ENCODE measurements around the gene MYO10.

MYO10 gene

DNA sequence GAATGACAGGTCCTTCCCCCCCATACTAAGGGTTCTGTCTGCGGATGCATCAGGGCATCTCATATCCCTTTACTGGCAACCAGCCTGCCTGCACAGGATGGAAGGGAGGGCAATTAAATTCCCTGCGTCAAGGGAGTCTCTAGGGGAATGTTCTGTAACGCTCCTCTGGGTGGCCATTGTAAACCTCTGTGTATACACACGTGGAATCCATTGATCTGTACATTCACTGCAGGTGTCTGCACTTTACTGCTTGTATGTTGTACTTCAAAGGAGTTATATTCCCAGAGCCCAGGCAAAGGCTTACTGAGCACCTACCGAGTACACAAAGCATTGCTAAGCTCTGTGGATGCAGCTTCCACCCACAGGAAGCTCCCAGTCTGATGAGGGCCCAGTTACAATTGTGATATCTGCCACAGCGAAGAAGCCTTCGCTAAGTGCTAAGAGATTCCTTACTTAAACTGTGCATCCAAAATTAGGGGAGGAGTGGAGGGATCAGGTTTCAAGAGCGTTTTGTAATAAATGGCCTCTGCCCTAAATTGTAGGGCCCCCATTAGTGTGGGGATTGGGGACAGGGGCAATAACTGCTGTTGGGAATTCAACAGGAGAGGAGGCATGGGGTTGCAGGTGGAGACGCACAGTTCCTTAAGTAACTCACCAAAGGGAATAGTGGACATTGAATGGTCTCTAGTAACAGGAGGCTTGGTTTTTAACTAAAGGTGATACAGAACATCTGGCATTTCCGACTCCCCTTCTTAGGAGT is 317.8 kb downstream of the MYO10 start:
- DNase-seq (ENCODE audit: low read depth in 2 of 2) = no peak

DNA sequence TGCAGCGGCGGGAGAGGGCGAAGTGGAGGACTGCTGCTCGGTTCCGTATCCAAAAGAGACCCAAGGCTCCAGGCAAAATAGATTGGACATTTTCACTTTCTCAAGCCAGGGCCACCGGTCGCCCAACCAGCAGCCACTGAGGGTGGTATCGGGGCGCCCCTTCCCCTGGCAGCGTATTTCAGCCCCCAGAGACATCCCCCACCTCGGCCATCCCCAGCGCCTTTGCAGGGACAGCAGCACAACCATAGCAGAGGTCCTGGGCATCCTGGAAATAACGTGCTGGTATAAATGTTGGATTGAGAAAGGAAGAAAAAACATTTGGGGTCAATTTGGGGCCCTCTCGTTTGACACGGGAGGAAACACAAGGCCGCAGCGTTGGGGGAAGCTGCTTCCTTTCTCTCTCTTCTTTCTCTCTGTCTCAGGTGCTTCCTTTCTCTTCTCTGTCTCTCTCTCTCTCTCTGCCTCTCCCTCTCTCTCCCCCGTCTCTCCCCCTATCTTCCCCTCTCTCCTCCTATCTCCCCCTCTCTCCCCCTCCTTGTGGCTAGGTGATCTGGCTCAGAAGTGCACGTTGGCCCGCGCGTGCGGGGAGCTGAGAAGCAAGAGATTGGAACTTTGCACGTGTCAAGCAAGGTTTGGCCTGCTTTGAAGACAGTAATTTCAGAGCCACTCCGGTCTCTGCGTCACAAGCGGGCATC is 318.7 kb downstream of the MYO10 start:
- DNase-seq (ENCODE audit: low read depth in 2 of 2) = peak; percentile 38 to 41

GRCh38 chr5:16616536-16617273 is 319.4 kb downstream of the MYO10 start, which contains the start of gene RETREG1:
Gene RETREG1 (minus strand): TSS chr5:16616997. CDS start chr5:16616971, 26 bp downstream.
- peak; percentile 52 to 83 for DNase-seq (ENCODE audit: low read depth in 2 of 2)

DNA sequence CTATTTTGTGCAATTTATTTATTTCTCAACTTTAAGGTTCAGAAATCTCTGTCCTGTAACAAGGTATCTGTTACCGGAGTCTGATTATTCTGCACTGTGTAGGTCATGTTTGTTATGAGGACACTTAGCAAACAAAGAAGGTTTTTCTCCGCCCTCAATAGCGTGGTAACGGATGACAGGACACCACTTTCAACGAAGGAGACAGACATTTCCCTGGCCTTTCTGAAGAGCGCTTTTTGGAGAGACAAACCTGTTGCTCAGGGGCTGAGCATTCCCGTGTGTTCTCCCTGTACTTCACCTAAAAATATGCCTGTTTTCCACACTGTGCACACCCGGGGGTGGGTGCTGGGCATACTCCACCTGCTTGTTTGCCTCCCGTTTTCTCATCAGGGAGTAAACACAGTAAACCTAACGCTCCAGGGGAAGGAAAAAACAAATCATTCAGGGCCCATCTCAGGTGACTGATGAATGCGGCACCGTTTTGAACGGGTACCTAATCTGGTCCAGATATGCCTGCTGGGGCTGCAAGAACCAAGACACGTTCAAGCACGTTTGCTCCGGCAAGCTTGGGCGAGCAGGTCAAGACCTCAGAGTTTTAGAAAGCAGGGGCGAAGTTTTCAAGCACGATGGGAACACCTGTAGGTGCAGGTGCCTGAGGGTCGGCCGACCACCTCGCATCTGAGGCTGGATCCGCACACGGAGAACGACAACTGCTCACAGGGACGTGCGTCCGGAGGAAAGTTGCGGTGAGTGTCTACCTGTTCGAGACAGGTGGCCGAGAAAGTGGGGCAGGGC is 320.1 kb downstream of the MYO10 start:
- DNase-seq (ENCODE audit: low read depth in 2 of 2) = no peak

DNA sequence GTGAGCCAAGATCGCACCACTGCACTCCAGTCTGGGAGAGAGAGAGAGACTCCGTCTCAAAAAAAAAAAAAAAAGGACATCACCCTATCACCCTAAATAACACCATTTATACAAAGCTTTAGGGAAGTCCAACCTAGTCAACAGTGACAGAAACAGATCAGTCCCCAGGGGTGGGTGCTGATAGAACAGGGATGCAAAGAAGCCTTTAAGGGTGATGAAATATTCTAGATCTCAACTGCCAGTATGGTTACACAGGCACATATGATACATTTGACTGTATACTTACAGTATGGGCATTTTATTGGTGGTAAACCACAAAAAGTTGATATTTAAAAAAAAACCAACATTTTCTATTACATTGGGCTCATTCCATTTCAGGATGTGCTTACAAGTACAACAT is 324.1 kb downstream of the MYO10 start:
- DNase-seq (ENCODE audit: low read depth in 2 of 2) = no peak

All from stimulated activated CD8-positive, alpha-beta memory T cell treated with anti-CD3 and anti-CD28 coated beads, Interleukin-7, amount 100 ng/mL, for 4 hours (primary cell).